ENCODE measurements around the gene HERC3. TPM values are rescaled to one million over a fixed set of nuclear protein-coding genes. Genes with fewer than 3 reads are reported as not detected.

Gene HERC3
- total RNA-seq, 1 experiment from 2014 or later, result 2.8 TPM

GRCh38 chr4:88660446-88661294, 68.4 kb downstream of the HERC3 start:
- peak; percentile 22 for DNase-seq (ENCODE audit: low spot score)

- peak; percentile 73 for DNase-seq (ENCODE audit: low spot score)
Observed at GRCh38 chr4:88661739-88662138, 69.5 kb downstream of the HERC3 start.

GRCh38 chr4:88672987-88673386, 80.7 kb downstream of the HERC3 start:
- peak; percentile 28 for DNase-seq (ENCODE audit: low spot score)

- no peak for DNase-seq (ENCODE audit: low spot score)
Observed at GRCh38 chr4:88673886-88674285, 81.6 kb downstream of the HERC3 start.

GRCh38 chr4:88674565-88674964, 82.3 kb downstream of the HERC3 start:
- no peak for DNase-seq (ENCODE audit: low spot score)

GRCh38 chr4:88674979-88675378, 82.7 kb downstream of the HERC3 start:
- no peak for DNase-seq (ENCODE audit: low spot score)

- DNase-seq (ENCODE audit: low spot score), result no peak
Observed at GRCh38 chr4:88675543-88675942, 83.3 kb downstream of the HERC3 start.

- DNase-seq (ENCODE audit: low spot score), result no peak
Observed at GRCh38 chr4:88681209-88681608, 88.9 kb downstream of the HERC3 start.

GRCh38 chr4:88690355-88690754, 98.1 kb downstream of the HERC3 start:
- peak; percentile 26 for DNase-seq (ENCODE audit: low spot score)

GRCh38 chr4:88693792-88694191, 101.5 kb downstream of the HERC3 start:
- DNase-seq (ENCODE audit: low spot score), result no peak

GRCh38 chr4:88696630-88697029, 104.3 kb downstream of the HERC3 start:
- no peak for DNase-seq (ENCODE audit: low spot score)

GRCh38 chr4:88697141-88697540, 104.9 kb downstream of the HERC3 start:
- no peak for DNase-seq (ENCODE audit: low spot score)

GRCh38 chr4:88697588-88698329, 105.5 kb downstream of the HERC3 start, which contains the start of gene NAP1L5:
Gene NAP1L5 (minus strand): TSS chr4:88697829. CDS start chr4:88697754, 75 bp downstream.
- DNase-seq (ENCODE audit: low spot score), result peak; percentile 30

GRCh38 chr4:88698519-88698918, 106.2 kb downstream of the HERC3 start:
- no peak for DNase-seq (ENCODE audit: low spot score)

GRCh38 chr4:88702782-88703181, 110.5 kb downstream of the HERC3 start:
- no peak for DNase-seq (ENCODE audit: low spot score)

GRCh38 chr4:88705223-88705622, 112.9 kb downstream of the HERC3 start:
- DNase-seq (ENCODE audit: low spot score), result no peak

GRCh38 chr4:88705805-88706492, 113.7 kb downstream of the HERC3 start:
- DNase-seq (ENCODE audit: low spot score), result no peak

- peak; percentile 31 for DNase-seq (ENCODE audit: low spot score)
Observed at GRCh38 chr4:88706574-88706973, 114.3 kb downstream of the HERC3 start.

- no peak for DNase-seq (ENCODE audit: low spot score)
Observed at GRCh38 chr4:88709989-88710388, 117.7 kb downstream of the HERC3 start.

- DNase-seq (ENCODE audit: low spot score), result no peak
Observed at GRCh38 chr4:88713782-88714181, 121.5 kb downstream of the HERC3 start.

GRCh38 chr4:88718098-88718497, 125.8 kb downstream of the HERC3 start:
- DNase-seq (ENCODE audit: low spot score), result no peak

- no peak for DNase-seq (ENCODE audit: low spot score)
Observed at GRCh38 chr4:88719381-88719780, 127.1 kb downstream of the HERC3 start.

All from A172 (cell line).